HTR-8/SVneo (cell line): ENCODE data around the gene AFF3.

ENCODE experiments used
- DNase-seq: peaks from one replicate; pipeline ENCODE4 v3.0.0; 2011; ENCODE audit warnings: low spot score, mixed read lengths; ENCODE audit not compliant: insufficient read length
- FAIRE-seq: peaks from 2 replicates; lab custom pipeline; 2011; peaks lifted over from hg19 to GRCh38; lab: Jason Lieb, UNC

The AFF3 gene

DNA sequence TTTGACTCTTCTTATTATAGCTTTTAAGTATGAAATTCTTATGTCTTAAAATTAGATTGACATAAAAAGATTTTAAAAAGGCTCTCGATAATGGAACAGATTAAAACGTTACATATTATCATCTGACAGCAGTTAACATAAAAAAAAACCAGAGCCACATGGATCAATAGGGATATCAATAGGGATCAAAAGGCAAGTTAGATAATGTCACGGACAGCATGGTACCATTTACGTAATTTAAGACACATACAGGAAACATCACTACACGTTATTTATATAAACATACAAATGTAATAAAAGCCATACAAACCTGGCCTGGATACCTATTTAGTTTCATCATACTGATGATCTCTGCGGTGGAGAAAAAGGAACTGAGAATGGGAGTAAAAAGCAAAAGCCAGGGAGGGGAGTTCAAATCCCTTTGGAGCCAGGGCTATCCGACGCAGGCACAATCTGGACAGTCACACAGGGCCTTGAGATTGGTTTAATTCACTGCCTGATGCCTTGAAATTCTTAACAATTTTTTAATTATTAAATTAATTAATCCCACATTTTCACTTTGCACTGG lies 227.2 kb downstream of the AFF3 start:
- FAIRE-seq = no peak
- no peak for DNase-seq

DNA sequence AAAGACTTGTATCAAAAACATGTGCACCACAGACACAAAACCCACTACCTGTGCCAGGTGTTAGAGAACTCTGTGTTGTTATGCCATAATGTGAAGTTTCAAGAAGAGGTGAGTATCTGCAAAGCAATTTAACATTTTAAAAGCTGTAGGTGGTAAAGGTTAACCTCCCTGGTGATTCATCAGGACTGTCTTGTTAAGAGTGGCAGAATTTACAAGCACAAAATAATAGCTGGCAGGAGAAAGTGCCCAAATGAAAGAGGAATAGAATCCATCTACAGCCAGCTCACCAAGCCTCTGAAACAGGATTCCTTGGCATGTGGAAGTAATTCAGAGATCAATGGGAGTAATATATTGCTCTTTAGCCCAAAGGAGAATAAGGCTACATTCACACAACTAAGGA lies 230.7 kb downstream of the AFF3 start:
- DNase-seq = no peak
- no peak for FAIRE-seq

DNA sequence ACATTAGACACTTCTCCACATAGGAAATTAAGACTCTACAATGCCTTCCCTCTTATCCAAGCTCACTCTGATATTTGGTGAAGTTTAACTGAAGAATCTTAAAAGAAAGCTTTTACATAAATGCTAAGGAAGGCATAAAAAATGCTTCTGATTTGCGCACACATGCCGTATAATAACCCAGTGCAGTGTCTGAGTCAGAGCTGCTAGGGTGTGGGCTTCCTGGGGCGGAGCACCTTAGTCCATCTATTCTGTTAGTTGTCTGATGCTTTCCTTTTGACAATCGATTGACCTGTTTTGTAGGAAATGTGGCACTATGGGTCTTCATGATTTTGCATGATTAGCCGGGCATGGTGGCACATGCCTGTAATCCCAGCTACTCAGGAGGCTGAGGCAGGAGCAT lies 231.5 kb downstream of the AFF3 start:
- DNase-seq = no peak
- no peak for FAIRE-seq

DNA sequence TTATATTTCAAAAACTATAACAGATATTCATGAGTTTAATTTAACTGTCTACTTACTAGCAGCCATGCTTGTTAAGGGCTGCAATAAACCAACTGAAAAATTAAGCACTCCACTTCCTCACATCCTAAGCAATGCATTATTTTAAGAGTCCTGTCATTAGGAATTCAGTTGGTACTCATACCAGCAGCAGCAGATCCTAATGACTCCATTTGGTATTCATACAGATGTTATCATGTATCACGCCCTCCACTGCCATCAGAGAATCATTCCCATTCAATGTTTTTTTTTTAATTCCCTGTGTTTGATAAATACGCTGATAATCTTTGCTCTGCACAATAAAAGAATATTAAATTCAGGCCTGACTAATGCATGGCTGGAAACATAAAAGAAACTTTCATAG lies 236.8 kb downstream of the AFF3 start:
- no peak for DNase-seq

DNA sequence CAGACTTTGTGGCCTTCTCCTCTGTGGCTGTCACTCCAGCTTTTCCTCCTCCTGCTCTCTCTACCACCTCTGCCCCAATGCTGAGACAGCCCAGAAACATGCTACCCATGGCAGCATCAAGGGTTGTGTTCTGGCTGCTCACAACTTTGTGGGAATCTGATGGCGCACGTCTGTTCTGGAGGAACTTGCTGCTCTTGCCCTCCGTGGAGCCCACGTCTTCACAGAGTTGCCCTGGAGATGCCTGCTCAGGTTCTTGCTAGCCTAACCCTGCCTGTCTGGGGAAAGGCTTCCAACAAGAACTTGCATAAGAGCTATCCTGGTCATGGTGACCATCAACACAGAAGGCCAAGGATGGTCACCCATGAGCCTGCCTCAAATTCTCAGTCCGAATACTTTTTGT lies 237.4 kb downstream of the AFF3 start:
- FAIRE-seq (no peak), DNase-seq (no peak)

More for the DNA sequence above, 236.8 kb downstream of the AFF3 start:
- FAIRE-seq = no peak

DNA sequence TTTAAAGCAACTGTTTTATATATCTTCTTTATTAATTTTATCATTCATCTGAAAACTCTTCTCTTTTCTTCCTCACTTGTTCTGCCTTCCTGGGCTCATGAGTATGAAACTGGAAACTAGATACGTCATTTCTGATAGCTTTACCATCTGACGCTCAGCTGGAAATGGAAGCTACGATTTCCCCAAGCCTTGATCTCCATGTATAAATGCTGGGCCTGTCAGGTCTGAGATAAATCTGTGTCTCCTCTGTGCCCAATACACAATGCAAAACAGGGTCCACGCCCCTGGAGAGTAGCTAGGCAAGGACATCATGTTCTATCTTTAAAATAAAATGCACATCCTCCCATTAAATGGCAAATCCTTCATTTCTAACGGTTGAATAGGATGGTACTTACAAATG lies 238.4 kb downstream of the AFF3 start:
- FAIRE-seq (no peak), DNase-seq (no peak)

DNA sequence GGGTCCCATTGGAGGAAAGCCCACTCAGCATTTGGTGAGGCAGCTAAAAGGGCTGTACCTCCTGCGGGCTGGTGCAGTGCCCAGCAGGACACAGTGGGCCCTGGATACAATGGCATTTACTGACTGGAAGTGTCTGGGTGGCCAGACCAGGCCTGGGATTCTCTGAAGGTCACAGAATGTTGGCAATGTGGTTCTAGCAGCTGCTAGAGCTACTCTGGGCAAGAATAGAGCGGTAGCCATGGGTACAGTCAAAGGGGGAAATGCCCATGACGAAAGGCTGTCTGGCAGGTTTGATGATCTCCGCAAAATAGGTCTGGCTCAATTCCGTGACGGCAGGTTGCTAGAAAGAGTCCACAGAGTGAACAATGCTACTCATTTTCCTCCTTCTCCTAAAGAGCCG lies 241.8 kb downstream of the AFF3 start:
- FAIRE-seq (no peak), DNase-seq (no peak)

DNA sequence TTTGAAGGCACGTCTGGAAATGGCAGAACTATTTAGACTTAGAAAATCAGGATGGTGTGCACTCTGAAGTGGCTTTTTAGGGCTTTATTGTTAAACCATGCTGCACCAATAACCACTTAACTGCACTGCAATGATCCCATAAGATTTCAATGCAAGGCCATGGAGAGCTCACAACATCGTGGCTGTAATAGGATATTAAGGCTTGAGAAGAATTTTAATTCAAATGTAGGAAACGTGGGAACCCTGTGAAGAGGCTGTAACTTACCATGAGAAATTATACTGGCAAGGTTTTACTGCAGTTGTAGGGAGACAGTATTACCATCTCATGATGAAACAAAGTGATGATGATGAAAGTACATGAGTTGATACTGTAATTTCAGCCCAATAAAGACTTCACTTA lies 242.5 kb downstream of the AFF3 start:
- DNase-seq (no peak), FAIRE-seq (no peak)

DNA sequence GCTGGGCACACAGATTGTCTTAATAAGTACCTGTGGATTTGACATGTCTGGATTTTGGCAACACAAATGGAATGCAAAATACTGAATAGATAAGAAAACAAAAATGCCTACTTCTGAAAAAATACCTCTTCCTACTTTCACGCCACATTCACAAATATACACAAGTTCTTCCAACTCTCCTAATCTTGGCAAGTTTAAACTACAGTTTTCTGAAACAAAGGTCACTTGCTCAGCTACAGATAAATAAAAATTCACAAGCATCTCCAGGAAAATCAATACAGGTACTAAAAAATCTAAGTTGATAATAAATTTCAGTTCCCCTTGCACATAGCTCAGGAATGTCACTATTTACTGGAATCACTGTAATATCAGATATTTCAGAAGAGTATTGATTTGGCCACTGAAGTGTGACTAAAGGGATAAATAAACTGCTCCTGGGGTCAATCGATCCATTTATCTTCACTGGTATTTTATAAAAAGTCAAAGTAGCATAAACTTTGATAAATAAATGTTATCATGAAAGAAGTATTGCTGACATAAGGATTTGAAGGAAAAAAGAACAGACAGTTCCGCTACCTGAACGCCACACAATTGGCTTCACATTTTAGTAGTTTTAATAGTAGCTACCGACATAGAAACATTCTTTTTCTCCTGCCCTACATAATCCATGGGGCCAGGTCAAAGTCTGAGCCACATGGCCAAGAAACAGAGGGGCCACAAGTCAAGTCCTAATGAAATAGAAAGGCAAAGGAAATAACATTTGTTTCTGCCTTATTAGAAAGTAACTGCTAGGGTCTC lies 243.1 kb downstream of the AFF3 start:
- FAIRE-seq (no peak), DNase-seq (no peak)

DNA sequence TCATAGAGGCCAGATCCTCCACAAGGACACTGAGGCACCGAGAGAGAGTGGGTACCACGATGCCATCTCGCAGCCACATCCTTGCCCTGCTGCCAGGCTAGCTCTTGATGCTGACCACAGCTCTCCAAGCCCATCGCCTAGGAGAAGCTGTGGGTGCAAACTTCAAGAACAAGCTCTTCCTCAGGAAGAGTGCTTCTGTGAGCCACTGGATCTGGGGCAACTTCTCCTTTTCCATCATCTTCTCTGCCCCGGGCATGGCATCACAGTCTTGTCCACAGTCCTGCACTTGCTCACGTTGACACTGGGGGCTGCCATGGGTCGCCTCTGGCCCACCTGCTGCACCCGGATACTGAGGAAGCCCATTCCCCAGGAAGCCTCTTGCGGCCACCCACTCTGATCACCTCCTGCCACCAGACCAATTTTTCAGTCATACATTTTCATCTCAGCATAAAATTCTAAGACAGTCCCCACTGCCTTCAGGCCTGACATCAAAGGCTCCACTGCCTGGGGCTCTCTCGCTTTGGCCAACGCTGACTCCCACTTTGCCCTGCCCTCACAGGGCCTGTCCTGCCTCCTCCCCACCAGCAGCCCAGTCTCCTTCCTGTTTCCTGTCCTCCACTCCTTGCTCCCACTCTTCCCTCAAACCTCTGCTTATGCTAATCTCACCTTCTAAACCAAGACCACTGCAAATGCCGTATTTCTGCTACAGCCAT lies 243.9 kb downstream of the AFF3 start:
- DNase-seq = no peak
- FAIRE-seq = no peak

DNA sequence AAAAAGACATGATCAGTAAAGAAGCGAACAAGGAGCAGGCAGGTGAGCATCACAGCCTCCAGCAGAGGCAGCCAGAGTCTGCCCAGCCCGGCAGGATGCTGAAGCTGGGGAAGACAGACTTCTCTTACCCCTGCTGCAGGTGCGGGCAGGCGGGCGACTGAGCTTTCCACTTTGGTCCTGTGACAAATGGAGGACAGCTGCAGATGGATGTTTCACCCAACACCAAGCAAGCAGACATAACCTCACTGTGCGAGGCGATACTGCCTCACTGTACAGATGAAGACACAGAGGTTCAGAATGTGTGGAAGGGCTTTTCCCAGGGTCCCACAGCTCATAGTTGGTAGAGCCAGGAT lies 251.0 kb downstream of the AFF3 start:
- FAIRE-seq = no peak
- DNase-seq = no peak

DNA sequence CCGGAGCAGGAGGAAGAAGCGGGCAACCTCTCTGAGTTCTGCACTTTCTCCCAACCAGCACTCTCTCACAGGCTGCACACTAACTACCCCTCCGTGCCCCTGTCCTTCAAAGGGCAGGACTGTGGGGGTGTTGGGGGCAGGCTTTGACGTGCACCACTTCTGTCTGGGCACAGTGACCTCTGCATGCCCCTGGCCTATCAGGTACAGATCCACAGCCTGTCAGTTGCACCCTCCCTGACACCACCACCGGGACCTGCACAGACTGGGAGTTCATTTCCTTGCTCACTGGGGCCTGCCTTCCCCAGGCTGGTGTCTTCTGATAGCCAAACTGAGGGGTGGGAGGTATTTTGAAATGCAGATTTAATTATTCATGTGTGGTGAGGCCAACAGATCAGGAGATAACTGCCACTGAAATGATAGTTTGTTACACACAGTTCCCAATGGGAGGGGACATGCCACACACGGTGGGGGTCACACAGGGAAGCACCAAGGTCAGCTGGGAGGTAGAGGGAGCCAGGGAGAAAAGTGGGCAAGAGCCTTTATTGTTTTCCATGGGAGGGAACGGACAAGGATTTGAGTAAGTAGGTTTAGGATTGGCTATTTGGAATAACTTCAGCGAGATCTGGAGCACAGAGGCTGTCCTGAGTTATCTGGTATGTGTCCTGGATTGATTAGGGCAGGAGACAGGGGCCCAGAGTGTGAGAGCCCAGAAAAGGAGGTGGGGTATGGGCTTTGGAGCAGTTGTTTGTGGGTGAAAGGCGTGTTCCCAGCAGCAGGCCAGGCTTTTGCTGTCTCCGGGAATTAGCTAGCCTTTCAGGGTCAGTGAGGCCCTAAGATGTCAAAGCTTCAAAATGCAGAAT lies 251.6 kb downstream of the AFF3 start:
- peak; percentile 26 for FAIRE-seq

DNA sequence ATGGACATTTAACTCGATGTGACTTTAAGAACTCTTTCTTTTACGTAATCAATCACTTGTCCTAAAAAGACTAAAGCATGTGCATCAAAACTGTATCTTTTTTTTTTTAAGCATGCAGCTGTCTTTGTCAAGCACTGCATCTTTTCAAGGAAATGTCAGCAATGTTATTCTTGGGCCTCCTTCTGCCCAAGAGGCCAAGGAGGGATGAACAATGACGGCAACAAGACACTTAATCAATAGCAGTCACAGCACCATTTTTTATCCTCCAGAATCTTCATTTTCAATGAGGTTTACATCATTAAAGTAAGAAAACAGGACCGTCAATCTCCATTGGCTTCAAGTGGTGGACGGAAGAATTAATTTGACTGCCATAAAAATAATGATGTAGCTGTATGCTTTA lies 253.8 kb downstream of the AFF3 start:
- FAIRE-seq (no peak), DNase-seq (no peak)

More for the DNA sequence above, 251.6 kb downstream of the AFF3 start:
- no peak for DNase-seq

DNA sequence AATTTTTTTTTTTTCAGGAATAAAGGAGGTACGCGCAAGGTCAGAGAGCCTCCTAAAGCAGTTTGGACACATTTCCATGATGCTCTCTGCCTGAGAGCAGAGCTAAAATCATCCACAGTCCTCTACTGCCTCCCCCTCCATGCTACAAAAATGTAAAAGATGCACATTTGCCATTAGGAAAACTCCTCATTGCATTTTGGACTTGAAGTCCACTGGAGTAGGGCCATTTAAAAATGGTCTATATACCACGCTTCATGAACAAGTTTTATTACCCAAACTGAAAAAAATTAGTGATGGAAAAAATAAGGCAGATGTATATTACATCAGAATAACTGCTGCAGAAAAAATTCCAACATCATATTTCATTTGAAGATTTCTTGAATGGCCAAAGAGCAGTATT lies 256.0 kb downstream of the AFF3 start:
- DNase-seq (no peak), FAIRE-seq (no peak)

DNA sequence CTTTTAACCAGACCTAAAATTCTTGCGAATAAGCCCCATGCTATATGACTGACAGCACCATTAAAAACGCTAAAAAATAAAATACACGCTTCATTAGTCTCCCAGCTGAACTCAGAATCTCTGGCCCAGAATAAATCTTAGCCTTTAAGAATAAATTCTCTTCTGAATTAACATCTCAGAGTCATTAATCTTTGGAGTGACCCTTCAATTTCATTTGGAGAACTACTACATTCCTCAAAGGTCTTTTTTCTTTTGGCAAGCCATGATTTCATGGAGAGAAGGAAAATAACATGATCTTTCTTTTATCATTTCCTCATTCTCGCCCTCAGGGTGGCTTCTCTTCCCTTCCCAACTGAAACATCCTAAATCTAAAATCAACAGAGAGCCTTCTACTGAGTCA lies 259.0 kb downstream of the AFF3 start:
- FAIRE-seq (no peak), DNase-seq (no peak)

DNA sequence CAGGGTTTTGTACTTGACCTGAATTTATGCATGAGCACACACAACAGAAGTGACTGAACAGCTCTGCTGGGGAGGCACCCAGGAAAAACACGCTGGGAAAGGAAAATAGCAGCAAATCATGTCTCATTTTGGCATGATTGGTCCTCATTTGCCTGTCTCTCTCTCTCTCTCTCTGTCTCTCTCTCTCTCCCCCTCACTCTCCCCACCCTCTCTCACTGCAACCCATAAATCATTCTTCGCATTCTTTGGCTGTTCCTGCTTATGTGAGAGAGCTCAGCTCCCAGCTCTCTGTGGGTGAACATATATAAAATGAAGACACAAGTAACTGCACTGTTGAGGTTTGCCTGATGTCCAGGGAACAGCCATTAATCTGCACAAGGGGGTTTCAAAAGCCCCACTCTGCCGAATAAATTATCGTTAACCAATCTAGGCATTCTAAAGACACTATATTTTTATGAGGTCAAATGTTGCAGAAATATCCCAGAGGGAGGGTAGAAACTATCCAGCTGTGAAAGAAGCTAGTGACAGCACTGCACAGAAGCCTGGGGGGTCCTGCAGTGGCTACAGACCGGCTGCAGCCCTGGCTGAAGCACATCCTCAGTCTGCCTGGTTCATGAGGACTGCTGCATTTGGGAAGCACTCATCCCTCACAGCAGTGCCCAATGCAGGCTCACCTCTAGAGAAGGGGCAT lies 260.3 kb downstream of the AFF3 start:
- FAIRE-seq (peak; percentile 65), DNase-seq (peak; percentile 73)

DNA sequence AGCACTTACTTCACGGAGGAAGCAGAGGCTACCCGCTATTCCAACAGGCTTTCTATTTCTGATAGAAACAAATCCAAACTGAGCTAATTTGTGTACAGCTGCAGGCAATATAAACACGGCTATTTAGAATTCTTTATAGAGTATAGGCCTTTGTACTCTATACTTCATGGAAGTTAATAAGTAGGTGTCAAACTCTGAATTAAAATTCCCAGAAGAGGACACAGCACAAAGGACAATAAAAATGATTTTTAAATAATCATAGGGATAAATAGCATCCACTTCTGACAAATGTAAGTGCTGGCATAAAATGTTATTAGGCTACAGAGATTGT lies 261.5 kb downstream of the AFF3 start:
- FAIRE-seq (no peak), DNase-seq (no peak)

DNA sequence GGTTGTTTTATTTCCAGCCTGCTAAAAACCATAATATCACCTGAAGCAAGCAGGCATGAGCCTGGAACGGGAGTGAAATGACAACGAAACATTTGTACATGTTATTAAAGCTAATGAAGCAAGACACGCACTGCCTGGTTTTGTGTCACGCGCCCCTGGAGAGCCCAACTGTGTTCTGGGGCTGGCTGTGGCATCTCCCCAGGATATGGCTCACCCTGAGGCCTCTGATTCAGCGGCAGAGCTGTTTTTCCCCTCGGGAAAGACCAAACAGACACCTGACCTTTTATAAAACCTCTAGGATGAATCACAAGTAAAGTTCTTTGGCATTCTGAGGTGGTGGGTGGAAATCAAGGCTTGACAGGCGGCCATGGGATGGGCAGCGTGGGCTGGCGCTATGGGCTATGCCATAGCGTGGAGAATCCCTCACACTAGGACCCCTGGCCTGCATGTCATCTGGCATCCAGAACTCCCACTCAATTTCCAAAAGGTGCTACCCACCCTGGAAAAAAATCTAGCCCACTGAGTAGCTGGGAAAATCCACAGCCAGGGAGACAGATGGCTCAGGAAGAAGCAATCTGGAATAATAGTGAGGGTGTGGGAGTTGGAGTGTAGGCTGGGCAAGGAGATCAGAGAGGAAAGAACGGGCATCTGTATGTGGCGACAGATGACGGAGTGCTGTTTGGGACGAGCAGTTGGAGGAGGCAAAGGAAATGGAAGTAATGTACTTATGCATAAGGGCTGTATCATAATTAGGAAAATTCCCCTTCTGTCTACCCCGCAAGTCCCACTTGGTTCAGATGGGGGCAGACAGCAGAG lies 262.0 kb downstream of the AFF3 start:
- FAIRE-seq (peak; percentile 91), DNase-seq (peak; percentile 57)

DNA sequence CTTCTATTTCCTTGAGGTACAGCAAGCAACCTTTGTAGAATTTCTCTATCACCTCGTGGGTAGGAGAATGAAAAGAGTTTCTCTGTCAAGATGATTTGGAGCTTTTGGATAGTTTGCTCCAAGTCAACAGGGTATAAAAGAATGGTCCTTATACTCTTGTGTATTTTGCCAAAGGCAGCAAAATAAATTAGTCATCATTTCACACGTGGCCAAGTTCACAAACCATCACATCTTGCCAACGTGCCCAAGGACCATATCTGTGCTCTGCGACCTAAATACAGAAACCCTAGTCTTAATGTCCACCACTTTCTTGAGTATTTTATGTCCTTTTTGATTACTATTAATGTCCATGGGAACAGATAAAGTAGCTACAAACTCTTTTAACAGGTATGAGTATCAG lies 262.9 kb downstream of the AFF3 start:
- no peak for FAIRE-seq
- no peak for DNase-seq
